NCI-H2107 treated with DMSO at 0.1 percent for 48 hours (cell line): Measurements from ENCODE around the gene WASF3.
"Not testable (repeated sequence)": the region's sequence is repeated elsewhere in the genome, so short reads cannot be mapped to it uniquely, and the experiment has no call there.

Experiments used
- DNase-seq: peaks from one replicate; lab custom pipeline; 2025; ENCODE audit not compliant: unreplicated experiment; lab: John Stamatoyannopoulos, UW

The WASF3 gene

GRCh38 chr13:26626271-26626670 is 68.8 kb downstream of the WASF3 start:
- no peak for DNase-seq

GRCh38 chr13:26628706-26629105 is 71.2 kb downstream of the WASF3 start:
- peak; percentile 0 for DNase-seq

GRCh38 chr13:26629260-26629825 is 71.9 kb downstream of the WASF3 start:
- no peak for DNase-seq

- DNase-seq, result not testable (repeated sequence)
These were observed 78.2 kb downstream of the WASF3 start for GRCh38 chr13:26635634-26636033.

GRCh38 chr13:26636073-26636472 is 78.6 kb downstream of the WASF3 start:
- DNase-seq, result not testable (repeated sequence)

GRCh38 chr13:26646603-26647002 is 89.1 kb downstream of the WASF3 start:
- no peak for DNase-seq

- no peak for DNase-seq
These were observed 93.8 kb downstream of the WASF3 start for GRCh38 chr13:26651234-26651633.

- DNase-seq, result no peak
These were observed 95.8 kb downstream of the WASF3 start for GRCh38 chr13:26653310-26653709.

GRCh38 chr13:26653842-26654241 is 96.4 kb downstream of the WASF3 start:
- DNase-seq, result no peak

- no peak for DNase-seq
These were observed 99.4 kb downstream of the WASF3 start for GRCh38 chr13:26656919-26657318.

- DNase-seq, result no peak
These were observed 101.2 kb downstream of the WASF3 start for GRCh38 chr13:26658448-26659385.

GRCh38 chr13:26660185-26660584 is 102.7 kb downstream of the WASF3 start:
- no peak for DNase-seq

GRCh38 chr13:26660766-26661165 is 103.3 kb downstream of the WASF3 start:
- DNase-seq, result no peak

GRCh38 chr13:26663791-26664190 is 106.3 kb downstream of the WASF3 start:
- peak; percentile 81 for DNase-seq

GRCh38 chr13:26664286-26664685 is 106.8 kb downstream of the WASF3 start:
- DNase-seq, result no peak

- no peak for DNase-seq
These were observed 107.4 kb downstream of the WASF3 start for GRCh38 chr13:26664876-26665275.

GRCh38 chr13:26668357-26669146 is 111.1 kb downstream of the WASF3 start:
- DNase-seq, result no peak

- DNase-seq, result no peak
These were observed 116.4 kb downstream of the WASF3 start for GRCh38 chr13:26673890-26674289.

GRCh38 chr13:26677156-26677555 is 119.7 kb downstream of the WASF3 start:
- no peak for DNase-seq

GRCh38 chr13:26678330-26678729 is 120.8 kb downstream of the WASF3 start:
- DNase-seq, result no peak

GRCh38 chr13:26678796-26679195 is 121.3 kb downstream of the WASF3 start:
- no peak for DNase-seq
